Kidney capillary endothelial cell (primary cell): ENCODE results near the gene OOSP3.

Source experiments
- DNase-seq: peaks from one replicate; pipeline ENCODE4 v3.0.0-alpha.2; 2018; ENCODE audit warnings: low spot score

Gene OOSP3

GRCh38 chr11:59944720-59945119 lies 66.1 kb downstream of the OOSP3 start:
- peak; percentile 7 for DNase-seq
